KMS-11 (cell line): Measurements from ENCODE around the gene BNC2.

Experiments used
- H2AFZ ChIP-seq: fragments of 200-600 bp; sonication (generic); 2 replicates; pipeline ENCODE4 v1.6.1; 2016; ENCODE audit warnings: antibody characterized with exemption, mixed run types, low read depth
- H3K27ac ChIP-seq: fragments of 200-600 bp; sonication (generic); 2 replicates; pipeline ENCODE4 v1.6.1; 2016; ENCODE audit warnings: mild to moderate bottlenecking, mixed run types
- H3K27me3 ChIP-seq: fragments of 200-600 bp; sonication (generic); 2 replicates; pipeline ENCODE4 v1.6.1; 2017; ENCODE audit warnings: mild to moderate bottlenecking, low read depth, mixed run types, moderate library complexity; ENCODE audit not compliant: insufficient read depth
- H3K36me3 ChIP-seq: fragments of 200-600 bp; sonication (generic); 2 replicates; pipeline ENCODE4 v1.6.1; 2017; ENCODE audit warnings: mild to moderate bottlenecking, mixed run types; ENCODE audit not compliant: insufficient read depth
- H3K4me1 ChIP-seq: fragments of 200-600 bp; sonication (generic); 2 replicates; pipeline ENCODE4 v1.6.1; 2016; ENCODE audit warnings: mild to moderate bottlenecking, low read depth, mixed run types; ENCODE audit not compliant: poor library complexity, severe bottlenecking
- H3K4me2 ChIP-seq: fragments of 200-600 bp; sonication (generic); 2 replicates; pipeline ENCODE4 v1.7.0; 2016; ENCODE audit warnings: mild to moderate bottlenecking, mixed run types
- H3K4me3 ChIP-seq: fragments of 200-600 bp; sonication (generic); IDR thresholded peaks from 2 replicates; pipeline ENCODE4 v1.6.1; 2017; ENCODE audit warnings: low read depth, low read length, mixed read lengths; ENCODE audit not compliant: insufficient read depth
- H3K79me2 ChIP-seq: fragments of 200-600 bp; sonication (generic); 2 replicates; pipeline ENCODE4 v1.6.1; 2016; ENCODE audit warnings: low read depth, mixed run types; ENCODE audit not compliant: insufficient read depth
- H3K9ac ChIP-seq: fragments of 200-600 bp; sonication (generic); 2 replicates; pipeline ENCODE4 v1.6.1; 2016; ENCODE audit warnings: mild to moderate bottlenecking, mixed run types
- H4K20me1 ChIP-seq: fragments of 200-600 bp; sonication (generic); 2 replicates; pipeline ENCODE4 v1.6.1; 2016; ENCODE audit warnings: mild to moderate bottlenecking, mixed run types; ENCODE audit not compliant: insufficient read depth
- CTCF ChIP-seq: fragments of 200-600 bp; sonication (generic); conservative IDR thresholded peaks from 2 replicates; pipeline ENCODE4 v1.6.1; 2017; ENCODE audit warnings: low read depth, mild to moderate bottlenecking, antibody characterized with exemption, low read length, moderate library complexity, mixed read lengths

BNC2 gene

GRCh38 chr9:16675131-16675530 lies 195.3 kb downstream of the BNC2 start:
- Histone ChIP-seq H2AFZ (no peak overlapping the region), H3K9ac (no peak overlapping the region), H3K4me1 (no peaks in the 10 kb centered on the region), H3K4me3 (no peak overlapping the region), H3K79me2 (no peaks in the 10 kb centered on the region), H3K4me2 (no peak overlapping the region), H3K36me3 (no peaks in the 10 kb centered on the region), H3K27me3 (no peaks in the 10 kb centered on the region), H3K27ac (no peak overlapping the region), H4K20me1 (no peaks in the 10 kb centered on the region)
- TF ChIP-seq CTCF, result no peak

GRCh38 chr9:16673171-16673570 lies 197.3 kb downstream of the BNC2 start:
- Histone ChIP-seq H3K4me2 (no peak overlapping the region), H3K27ac (no peak overlapping the region), H2AFZ (no peak overlapping the region), H3K79me2 (no peaks in the 10 kb centered on the region), H3K4me1 (no peaks in the 10 kb centered on the region), H3K36me3 (no peaks in the 10 kb centered on the region), H4K20me1 (no peaks in the 10 kb centered on the region), H3K4me3 (no peak overlapping the region), H3K27me3 (no peaks in the 10 kb centered on the region), H3K9ac (no peak overlapping the region)
- no peak for TF ChIP-seq CTCF

GRCh38 chr9:16672501-16672900 lies 198.0 kb downstream of the BNC2 start:
- H3K36me3 ChIP-seq, result no peaks in the 10 kb centered on the region
- TF ChIP-seq CTCF, result no peak
- no peak overlapping the region for H3K4me2 ChIP-seq
- no peak overlapping the region for H2AFZ ChIP-seq
- H3K4me3 ChIP-seq, result no peak overlapping the region
- no peak overlapping the region for H3K9ac ChIP-seq
- no peaks in the 10 kb centered on the region for H3K4me1 ChIP-seq
- H3K79me2 ChIP-seq, result no peaks in the 10 kb centered on the region
- no peaks in the 10 kb centered on the region for H4K20me1 ChIP-seq
- no peaks in the 10 kb centered on the region for H3K27me3 ChIP-seq
- H3K27ac ChIP-seq, result no peak overlapping the region

- Histone ChIP-seq H3K27ac (no peak overlapping the region), H3K36me3 (no peaks in the 10 kb centered on the region), H3K4me2 (no peak overlapping the region), H3K9ac (no peak overlapping the region), H3K4me1 (no peaks in the 10 kb centered on the region), H3K4me3 (no peak overlapping the region), H4K20me1 (no peaks in the 10 kb centered on the region), H3K79me2 (no peaks in the 10 kb centered on the region), H3K27me3 (no peaks in the 10 kb centered on the region), H2AFZ (no peak overlapping the region)
- TF ChIP-seq CTCF, result no peak
Observed at GRCh38 chr9:16671591-16672137, 198.8 kb downstream of the BNC2 start.
